ENCODE data around the gene USP8. TPM values are rescaled to one million over a fixed set of nuclear protein-coding genes. Genes with fewer than 3 reads are reported as not detected.

The USP8 gene
- polyA plus RNA-seq, 3 donors = 59.3 to 68.3 (median 59.8) TPM

GRCh38 chr15:50531163-50531562 is 107.0 kb downstream of the USP8 start:
- DNase-seq (ENCODE audit: low read depth in 3 of 3, low spot score in 2 of 3) = no peak

DNA sequence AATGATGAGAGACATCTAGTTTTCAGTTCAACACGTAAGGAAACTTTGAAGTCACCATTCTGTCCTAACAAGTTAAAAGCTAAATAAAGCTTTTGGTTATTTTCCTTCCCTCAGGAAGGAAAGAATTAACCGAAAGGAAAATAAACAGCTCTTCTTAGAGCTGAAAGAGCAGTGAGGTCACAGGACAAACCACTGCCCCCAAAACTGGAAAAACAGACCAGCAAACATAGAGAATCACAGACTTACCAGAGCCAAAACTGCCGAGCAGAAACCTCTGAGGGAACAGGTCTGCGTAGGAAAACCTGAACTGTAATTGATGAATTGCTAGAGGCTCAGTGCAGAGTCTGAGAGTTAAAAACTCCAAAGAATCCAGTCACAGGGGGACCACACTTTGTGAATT is 107.6 kb downstream of the USP8 start:
- no peak for DNase-seq (ENCODE audit: low read depth in 3 of 3, low spot score in 2 of 3)

GRCh38 chr15:50542887-50543210 is 118.6 kb downstream of the USP8 start:
- DNase-seq (ENCODE audit: low read depth in 3 of 3, low spot score in 2 of 3) = no peak

DNA sequence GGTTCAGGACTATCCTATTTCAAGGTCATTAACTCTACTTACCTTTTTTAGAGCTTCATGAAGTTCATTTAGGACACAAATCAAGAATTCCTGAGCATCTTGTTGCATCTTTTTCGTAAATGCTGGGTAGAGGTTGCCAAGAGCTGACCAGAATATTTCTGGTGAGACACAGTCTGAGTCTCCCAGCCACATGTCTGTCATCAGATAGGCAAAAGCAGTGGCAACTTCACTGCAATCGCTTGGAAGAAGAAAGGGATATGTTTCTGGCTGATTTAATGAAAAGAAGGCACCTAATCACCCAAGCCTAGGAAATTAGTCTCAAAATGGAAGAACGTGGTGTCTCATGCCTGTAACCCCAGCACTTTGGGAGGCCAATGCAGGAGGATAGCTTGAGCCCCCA is 119.4 kb downstream of the USP8 start:
- no peak for DNase-seq (ENCODE audit: low read depth in 3 of 3, low spot score in 2 of 3)

DNA sequence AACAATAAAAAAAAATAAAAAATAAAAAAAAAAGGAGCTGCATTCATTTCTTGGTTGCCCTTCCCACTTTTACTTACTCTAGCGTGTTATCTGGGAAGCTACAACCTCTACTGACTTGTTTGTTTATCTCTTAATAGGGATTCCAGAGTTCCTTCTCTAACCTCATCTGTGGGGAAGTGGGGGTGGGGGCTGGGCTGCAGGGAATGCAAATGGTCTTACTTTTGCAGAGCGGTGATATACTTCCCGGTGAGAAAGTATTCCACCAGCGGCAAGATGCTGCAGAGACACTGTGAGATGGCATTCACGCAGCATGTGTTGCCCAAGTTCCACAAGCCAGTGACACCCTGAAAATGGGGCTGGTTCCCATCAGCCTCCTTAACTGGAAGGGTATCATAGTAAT is 120.2 kb downstream of the USP8 start:
- no peak for DNase-seq (ENCODE audit: low read depth in 3 of 3, low spot score in 2 of 3)

GRCh38 chr15:50546566-50546965 is 122.4 kb downstream of the USP8 start, which contains the start of gene USP50:
Gene USP50, minus strand, starts transcription at chr15:50546666. Its CDS starts 141 bp downstream, at chr15:50546525.
- DNase-seq (ENCODE audit: low read depth in 3 of 3, low spot score in 2 of 3) = no peak

DNA sequence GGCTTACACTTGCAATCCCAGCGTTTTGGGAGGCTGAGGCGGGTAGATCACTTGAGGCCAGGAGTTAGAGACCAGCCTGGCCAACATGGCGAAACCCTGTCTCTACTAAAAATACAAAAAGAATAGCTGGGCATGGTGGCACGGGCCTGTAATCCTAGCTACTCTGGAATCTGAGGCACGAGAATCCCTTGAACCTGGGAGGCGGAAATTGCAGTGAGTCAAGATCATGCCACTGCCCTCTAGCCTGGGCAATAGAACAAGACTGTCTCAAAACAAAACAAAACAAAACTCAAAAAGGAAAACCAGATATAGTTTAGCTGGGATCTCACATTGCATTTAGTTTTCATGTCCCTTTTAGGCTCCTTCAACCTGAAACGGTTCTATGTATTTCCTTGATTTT is 125.1 kb downstream of the USP8 start:
- DNase-seq (ENCODE audit: low read depth in 3 of 3, low spot score in 2 of 3) = no peak

GRCh38 chr15:50552238-50552637 is 128.0 kb downstream of the USP8 start:
- no peak for DNase-seq (ENCODE audit: low read depth in 3 of 3, low spot score in 2 of 3)

DNA sequence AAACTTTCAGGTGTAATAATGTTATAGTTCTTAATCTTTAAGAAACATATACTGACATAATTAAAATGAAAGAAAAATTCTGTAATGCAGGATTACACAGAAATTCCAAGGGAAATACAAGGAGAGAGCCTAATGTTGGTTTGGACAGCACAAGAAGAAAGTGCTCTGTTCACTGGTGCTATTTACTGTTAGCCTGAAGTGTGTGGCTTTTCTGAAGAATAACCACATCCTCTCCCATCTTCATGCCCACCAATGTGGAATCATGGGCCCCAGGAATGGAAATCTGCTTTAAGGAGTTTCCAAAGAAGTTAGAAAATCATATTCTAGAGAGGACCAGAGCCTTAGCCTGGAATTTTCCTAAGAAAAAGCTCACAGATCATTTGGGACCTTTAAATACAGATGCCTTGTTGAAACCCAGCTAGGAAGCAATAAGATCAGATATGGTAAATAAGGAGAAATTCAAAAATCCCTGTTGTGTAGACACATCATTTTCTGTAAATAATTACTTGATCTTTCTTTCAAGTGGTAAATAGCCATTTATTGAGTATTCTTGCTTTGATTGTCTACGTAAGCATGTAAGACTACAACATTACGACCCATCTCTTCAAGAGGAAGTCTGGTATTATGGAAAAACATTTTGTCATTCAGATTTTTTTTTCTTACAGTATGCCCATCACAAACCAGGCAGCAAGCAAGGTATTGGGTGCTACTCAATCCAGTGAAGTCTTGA is 132.6 kb downstream of the USP8 start:
- no peak for DNase-seq (ENCODE audit: low read depth in 3 of 3, low spot score in 2 of 3)

GRCh38 chr15:50558012-50558411 is 133.8 kb downstream of the USP8 start:
- DNase-seq (ENCODE audit: low read depth in 3 of 3, low spot score in 2 of 3) = no peak

- DNase-seq (ENCODE audit: low read depth in 3 of 3, low spot score in 2 of 3) = no peak
These were observed 138.8 kb downstream of the USP8 start for GRCh38 chr15:50562735-50563640.

DNA sequence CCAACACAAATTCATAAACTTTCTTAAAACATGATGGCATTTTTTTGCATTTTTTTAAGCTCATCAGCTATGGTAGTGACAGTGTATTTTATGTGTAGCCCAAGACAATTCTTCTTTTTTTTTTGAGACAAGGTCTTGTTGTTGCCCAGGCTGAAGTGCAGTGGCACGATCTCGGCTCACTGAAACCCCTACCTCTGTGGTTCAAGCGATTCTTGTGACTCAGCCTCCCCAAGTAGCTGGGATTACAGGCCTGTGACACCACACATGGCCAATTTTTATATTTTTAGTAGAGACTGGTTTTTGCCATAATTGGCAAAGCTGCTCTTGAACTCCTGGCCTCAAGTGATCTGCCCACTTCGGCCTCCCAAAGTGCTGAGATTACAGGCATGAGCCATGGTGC is 139.6 kb downstream of the USP8 start:
- no peak for DNase-seq (ENCODE audit: low read depth in 3 of 3, low spot score in 2 of 3)

Other genes with a start within 250 kb of the USP8 start
- gene SLC27A2, start 242.2 kb upstream of the USP8 start, polyA plus RNA-seq (ENCODE audit: insufficient read length in 3 of 3) = 10 to 100 TPM; 64.1 to 89.7 (median 67.2) TPM
- gene HDC, start 158.7 kb upstream of the USP8 start, polyA plus RNA-seq (ENCODE audit: insufficient read length in 3 of 3) = under 1 TPM; 0.62 to 0.85 (median 0.83) TPM
- gene GABPB1, start 69.2 kb upstream of the USP8 start, polyA plus RNA-seq (ENCODE audit: insufficient read length in 3 of 3) = 10 to 100 TPM; 31.5 to 34.9 (median 33.7) TPM
- 1 to 10 TPM in 2 of 3 donors, under 1 TPM in 1; 0.85 to 1.5 (median 1.4) TPM for gene USP50, start 122.3 kb downstream of the USP8 start, polyA plus RNA-seq (ENCODE audit: insufficient read length in 3 of 3)

Measured in right renal cortex interstitium (tissue), 3 donors.